UCSD-AML1 (cell line): ENCODE data around the gene DDX3X.
"Not testable (repeated sequence)": the region's sequence is repeated elsewhere in the genome, so short reads cannot be mapped to it uniquely, and the experiment has no call there.

ENCODE experiments used
- DNase-seq: peaks from one replicate; lab custom pipeline; 2025; ENCODE audit not compliant: unreplicated experiment; lab: John Stamatoyannopoulos, UW

The DDX3X gene

DNA sequence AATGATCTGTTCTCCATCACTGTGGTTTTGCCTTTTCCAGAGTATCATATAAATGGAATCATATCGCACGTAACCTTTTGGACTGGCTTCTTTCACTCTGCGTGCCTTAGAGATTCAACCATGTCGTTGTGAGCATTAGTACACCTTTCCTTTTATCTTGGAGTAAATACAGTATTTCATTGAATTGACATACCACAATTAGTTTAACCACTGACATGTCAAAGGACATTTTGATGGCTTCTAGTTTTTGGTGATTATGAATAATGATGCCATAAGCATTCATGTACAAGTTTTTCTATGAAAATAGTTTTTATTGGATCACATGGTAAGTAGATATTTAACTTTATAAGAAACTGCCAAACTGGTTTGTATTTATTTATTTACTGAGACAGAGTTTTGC lies 35.2 kb downstream of the DDX3X start:
- no peak for DNase-seq

GRCh38 chrX:41371575-41371974 lies 37.6 kb downstream of the DDX3X start:
- DNase-seq = not testable (repeated sequence)

GRCh38 chrX:41373989-41374606 lies 40.1 kb downstream of the DDX3X start:
- DNase-seq = no peak

DNA sequence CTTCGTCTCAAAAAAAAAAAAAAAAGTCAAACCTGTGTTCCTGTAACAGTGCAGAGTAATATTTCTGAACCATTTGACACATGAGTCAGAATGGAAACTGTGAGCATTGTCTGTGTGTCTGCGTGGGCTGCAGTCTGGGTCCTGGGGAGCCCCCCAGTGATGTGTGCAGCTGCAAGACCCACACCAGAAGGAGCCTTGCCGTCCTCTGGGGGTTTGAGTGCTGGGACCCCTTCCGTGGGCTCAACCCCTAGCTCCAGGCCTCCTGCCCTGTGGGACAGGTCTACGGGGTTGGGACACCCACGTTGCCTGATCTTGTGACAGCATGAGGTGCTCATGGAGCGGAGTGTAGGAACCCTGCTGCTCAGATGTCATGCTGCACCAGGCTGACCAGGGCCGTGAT lies 43.7 kb downstream of the DDX3X start:
- DNase-seq = no peak

DNA sequence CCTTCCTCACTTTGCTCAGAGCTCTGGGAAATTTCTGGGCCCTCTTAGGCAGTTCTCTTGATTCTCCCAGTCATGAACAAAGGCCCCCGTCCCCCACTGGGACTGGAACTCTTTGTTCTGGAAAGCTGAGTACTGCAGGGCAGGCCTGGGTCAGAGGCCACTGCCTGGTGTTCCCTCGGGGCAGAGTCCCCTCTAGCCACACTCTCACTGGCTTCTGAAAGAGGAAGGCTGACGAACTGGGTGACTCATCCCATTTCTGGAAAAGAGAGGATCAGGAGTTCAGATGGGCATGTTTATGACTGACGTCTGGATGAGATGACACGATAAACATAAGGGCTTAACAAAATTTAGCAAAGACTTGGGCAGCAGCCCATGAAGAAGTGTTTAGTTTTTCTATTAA lies 47.7 kb downstream of the DDX3X start:
- DNase-seq = no peak

DNA sequence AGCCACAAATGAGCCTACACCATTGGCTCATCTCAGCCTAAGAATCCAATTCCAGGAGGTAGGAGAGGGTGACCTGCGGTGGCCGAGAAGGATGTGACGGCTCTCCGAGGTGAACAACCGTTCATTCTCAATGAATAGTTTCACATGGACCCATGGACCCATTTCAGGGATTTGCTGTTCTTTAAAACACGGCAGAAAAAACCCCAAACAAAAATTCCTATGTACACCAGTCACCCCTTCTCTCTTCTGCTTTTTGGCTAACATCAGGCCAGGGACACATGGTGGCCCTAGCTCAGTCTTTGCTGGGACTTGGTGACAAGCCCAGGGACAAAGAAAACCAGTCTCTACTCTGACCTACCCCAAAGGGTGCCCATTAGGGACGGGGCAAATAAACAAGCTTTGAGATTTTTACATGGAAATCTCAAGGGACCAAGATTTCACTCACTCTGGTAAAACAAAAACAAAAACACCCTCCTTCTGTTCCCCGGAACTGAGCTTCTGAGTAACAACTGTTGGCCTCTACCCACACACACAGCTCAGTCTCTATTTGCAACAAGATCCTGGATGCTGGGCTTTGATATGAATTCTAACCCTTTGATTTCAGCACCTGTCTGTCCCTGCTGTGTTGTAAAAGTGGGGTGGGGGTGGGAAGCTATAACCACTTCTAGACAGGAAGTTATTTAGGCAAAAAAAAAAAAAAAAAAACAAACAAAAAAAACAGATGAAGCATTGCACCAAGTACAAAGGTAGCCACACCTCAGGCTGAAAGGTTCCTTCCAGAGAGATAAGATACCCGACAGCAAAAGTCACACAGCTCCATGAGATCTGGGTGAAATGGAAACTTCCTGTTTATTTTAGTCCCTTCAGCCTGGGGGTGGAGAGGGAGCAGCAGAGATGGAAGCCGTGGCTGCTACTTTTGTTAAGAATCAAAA lies 49.0 kb downstream of the DDX3X start:
- DNase-seq = no peak

DNA sequence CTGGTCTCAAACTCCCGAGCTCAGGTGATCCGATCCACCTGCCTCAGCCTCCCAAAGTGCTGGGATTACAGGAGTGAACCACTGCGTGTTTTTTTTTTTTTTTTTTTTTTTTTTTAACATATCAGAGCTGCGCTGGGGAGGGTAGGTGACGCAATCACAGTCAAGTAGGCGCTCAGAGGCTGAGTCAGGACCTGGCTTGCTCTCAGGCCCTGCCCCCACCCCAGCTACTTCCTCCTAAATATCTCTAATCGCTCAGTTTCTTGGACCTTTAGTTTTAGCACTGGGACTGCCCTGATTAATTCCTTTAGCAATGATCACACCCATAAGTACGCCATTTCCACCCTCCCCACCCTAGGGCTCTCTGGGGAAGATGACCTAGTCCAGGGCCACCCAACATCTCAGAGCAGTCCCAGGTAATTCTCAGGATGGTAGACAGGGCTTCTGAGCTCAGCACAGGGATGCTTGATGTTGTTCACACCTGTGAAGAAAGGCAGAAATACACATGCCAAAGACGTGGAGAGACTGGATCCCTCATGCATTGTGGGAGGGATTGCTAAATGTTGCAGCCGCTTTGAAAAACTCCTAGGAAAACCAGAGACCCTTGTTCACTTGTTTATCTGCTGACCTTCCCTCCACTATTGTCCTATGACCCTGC lies 50.2 kb downstream of the DDX3X start:
- DNase-seq = peak; percentile 60

DNA sequence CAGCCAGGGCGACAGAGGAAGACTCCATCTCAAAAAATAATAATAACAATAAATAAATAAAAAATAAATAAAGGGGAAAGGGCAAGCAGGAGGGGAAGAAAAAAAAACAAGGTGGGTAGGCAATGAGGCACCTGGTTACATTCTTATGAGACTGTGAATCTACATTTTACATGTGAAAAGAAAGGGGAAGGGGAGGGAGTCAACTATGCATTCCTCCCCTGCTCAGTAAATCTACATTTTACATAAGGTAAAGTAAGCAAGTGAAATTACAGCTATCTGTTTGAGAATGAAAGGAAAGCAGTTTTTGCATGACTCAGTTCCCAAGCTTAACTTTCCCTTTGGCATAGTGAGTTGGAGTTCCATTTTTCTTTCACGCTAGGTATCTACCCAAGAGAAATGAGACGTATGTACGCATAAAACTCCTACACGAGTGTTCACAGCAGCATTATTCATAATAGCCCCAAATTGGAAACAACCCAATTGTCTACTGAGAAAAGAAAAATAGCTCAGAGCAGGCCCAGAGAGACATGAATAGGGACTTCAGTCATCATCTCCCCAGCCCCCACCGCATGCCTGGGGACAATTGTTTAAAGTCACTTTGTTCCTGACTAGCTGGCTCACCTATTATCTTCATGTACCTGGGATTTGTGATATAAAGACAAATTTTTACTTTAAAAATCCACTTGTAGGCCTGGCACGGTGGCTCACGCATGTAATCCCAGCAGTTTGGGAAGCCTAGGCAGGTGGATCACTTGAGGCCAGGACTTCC lies 52.4 kb downstream of the DDX3X start:
- no peak for DNase-seq

GRCh38 chrX:41388543-41388942 lies 54.6 kb downstream of the DDX3X start:
- DNase-seq = no peak

GRCh38 chrX:41389311-41389888 lies 55.4 kb downstream of the DDX3X start:
- no peak for DNase-seq

- DNase-seq = not testable (repeated sequence)
These were observed 56.6 kb downstream of the DDX3X start for GRCh38 chrX:41390576-41390975.

- no peak for DNase-seq
These were observed 57.6 kb downstream of the DDX3X start for GRCh38 chrX:41391606-41392005.

DNA sequence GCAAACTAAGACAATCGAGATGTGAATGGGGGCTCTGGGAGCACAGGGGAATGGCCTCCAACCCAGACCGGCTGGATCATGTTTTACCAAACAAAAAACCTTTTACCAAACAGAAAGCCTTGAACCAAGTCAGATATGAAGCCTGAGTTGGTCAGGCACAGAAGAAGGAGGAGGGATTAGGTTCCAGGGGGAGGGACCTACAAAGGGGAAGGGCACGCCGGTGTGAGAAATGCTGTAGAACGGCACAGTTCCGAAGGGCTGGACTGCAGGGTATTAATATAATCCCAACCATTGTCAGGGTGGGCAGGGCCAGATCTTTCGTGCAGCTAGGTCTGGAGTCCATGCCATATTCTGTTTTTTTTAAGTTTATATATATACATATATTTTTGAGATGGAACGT lies 60.3 kb downstream of the DDX3X start:
- no peak for DNase-seq

- no peak for DNase-seq
These were observed 63.3 kb downstream of the DDX3X start for GRCh38 chrX:41397219-41397618.

DNA sequence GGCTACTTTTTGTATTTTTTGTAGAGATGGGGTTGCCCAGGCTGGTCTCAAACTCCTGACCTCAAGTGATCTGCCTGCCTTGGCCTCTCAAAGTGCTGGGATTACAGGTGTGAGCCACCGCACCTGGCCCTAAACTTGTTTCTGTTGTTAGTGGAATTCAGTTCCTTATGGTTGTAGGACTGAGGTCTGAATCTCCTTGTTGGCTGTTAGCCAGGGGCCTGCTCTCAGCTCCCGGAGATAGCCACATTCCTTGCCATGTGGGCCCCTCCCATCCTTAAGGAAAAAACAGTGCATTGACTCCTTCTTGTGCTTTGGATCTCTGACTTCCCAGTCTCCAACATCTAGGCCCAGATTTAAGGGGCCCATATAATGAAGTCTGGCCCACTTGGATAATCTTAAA lies 63.8 kb downstream of the DDX3X start:
- no peak for DNase-seq

DNA sequence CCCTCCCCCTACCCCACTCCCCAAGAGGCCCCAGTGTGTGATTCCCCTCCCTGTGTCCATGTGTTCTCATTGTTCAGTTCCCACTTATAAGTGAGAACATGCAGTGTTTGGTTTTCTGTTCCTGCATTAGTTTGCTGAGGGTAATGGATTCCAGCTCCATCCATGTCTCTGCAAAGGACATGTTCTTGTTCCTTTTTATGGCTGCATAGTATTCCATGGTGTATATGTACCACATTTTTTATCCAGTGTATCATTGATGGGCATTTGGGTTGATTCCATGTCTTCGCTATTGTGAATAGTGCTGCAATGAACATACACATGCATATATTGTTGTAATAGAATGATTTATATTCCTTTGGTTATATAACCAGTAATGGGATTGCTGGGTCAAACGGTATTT lies 68.6 kb downstream of the DDX3X start:
- DNase-seq = not testable (repeated sequence)

- DNase-seq = no peak
These were observed 71.6 kb downstream of the DDX3X start for GRCh38 chrX:41405551-41405950.

- DNase-seq = no peak
These were observed 72.2 kb downstream of the DDX3X start for GRCh38 chrX:41406201-41406600.

GRCh38 chrX:41407816-41408215 lies 73.9 kb downstream of the DDX3X start:
- DNase-seq = no peak

GRCh38 chrX:41408576-41408975 lies 74.6 kb downstream of the DDX3X start:
- DNase-seq = no peak

DNA sequence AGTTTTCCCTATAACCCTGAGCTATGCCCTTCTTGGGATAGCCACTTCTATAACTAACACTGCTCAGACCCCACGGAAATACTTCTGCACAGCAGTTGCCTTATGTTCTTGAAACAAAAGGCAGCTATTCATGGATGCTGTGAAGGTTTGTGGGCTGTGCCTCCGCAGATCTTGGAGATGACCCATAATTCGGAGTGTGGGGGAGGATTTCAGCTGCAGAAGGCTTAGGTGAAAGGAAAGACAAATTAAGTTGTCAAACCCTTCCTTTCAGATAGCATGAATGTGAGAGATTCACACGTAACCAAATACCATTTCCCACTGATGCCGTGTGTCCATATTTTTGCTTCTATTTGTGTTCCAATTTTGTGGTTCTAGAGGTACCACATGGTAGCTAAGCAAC lies 75.0 kb downstream of the DDX3X start:
- no peak for DNase-seq
